MM.1S (cell line): Measurements from ENCODE around the gene SLX9.

Source experiments
- EZH2 ChIP-seq: fragments of 300-600 bp; sonication (generic); optimal IDR thresholded peaks from 2 replicates; pipeline ENCODE3; 2017; ENCODE audit warnings: low read depth, mild to moderate bottlenecking, antibody characterized with exemption, low read length, mixed read lengths
- TF ChIP-seq, protein P1 (sequence below): fragments of 300-600 bp; sonication (generic); IDR thresholded peaks from 2 replicates; pipeline ENCODE4 v1.5.1; 2016; ENCODE audit warnings: antibody characterized with exemption, low read length, mixed read lengths

- TF ChIP-seq, protein P1, sequence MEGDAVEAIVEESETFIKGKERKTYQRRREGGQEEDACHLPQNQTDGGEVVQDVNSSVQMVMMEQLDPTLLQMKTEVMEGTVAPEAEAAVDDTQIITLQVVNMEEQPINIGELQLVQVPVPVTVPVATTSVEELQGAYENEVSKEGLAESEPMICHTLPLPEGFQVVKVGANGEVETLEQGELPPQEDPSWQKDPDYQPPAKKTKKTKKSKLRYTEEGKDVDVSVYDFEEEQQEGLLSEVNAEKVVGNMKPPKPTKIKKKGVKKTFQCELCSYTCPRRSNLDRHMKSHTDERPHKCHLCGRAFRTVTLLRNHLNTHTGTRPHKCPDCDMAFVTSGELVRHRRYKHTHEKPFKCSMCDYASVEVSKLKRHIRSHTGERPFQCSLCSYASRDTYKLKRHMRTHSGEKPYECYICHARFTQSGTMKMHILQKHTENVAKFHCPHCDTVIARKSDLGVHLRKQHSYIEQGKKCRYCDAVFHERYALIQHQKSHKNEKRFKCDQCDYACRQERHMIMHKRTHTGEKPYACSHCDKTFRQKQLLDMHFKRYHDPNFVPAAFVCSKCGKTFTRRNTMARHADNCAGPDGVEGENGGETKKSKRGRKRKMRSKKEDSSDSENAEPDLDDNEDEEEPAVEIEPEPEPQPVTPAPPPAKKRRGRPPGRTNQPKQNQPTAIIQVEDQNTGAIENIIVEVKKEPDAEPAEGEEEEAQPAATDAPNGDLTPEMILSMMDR: no peak
- no peak for TF ChIP-seq EZH2
Observed at GRCh38 chr21:44948426-44949120, 8.7 kb downstream of the SLX9 start.
